Smooth muscle cell (in vitro differentiated cells): Measurements from ENCODE around the gene VDAC2. TPM values are rescaled to one million over a fixed set of nuclear protein-coding genes. Genes with fewer than 3 reads are reported as not detected.

Source experiments
- DNase-seq: peaks from one replicate; lab custom pipeline; 2025; ENCODE audit not compliant: unreplicated experiment; lab: John Stamatoyannopoulos, UW
- H2AFZ ChIP-seq: fragments of 200-600 bp; sonication (generic); 2 replicates; pipeline ENCODE4 v1.6.0; 2016; ENCODE audit warnings: antibody characterized with exemption, low read depth, mild to moderate bottlenecking
- H3F3A ChIP-seq: fragments of 200-600 bp; sonication (generic); 2 replicates; pipeline ENCODE4 v1.6.0; 2017; ENCODE audit warnings: antibody characterized with exemption, low read depth
- H3K27ac ChIP-seq: fragments of 200-600 bp; sonication (generic); 2 replicates; pipeline ENCODE4 v1.5.1; 2016; ENCODE audit warnings: low read depth, mild to moderate bottlenecking
- H3K27me3 ChIP-seq: fragments of 200-600 bp; sonication (generic); 2 replicates; pipeline ENCODE4 v1.6.1; 2016; ENCODE audit warnings: low read depth, mild to moderate bottlenecking
- H3K36me3 ChIP-seq: fragments of 200-600 bp; sonication (generic); 2 replicates; pipeline ENCODE4 v1.5.1; 2016; ENCODE audit warnings: low read depth
- H3K4me1 ChIP-seq: fragments of 200-600 bp; sonication (generic); 2 replicates; pipeline ENCODE4 v1.5.1; 2016; ENCODE audit warnings: low read depth
- H3K4me2 ChIP-seq: fragments of 200-600 bp; sonication (generic); 2 replicates; pipeline ENCODE4 v1.6.0; 2016; ENCODE audit warnings: mild to moderate bottlenecking
- H3K4me3 ChIP-seq: fragments of 200-600 bp; sonication (generic); 2 replicates; pipeline ENCODE4 v1.5.1; 2016; ENCODE audit warnings: mild to moderate bottlenecking
- H3K79me2 ChIP-seq: fragments of 200-600 bp; sonication (generic); 2 replicates; pipeline ENCODE4 v1.6.0; 2016; ENCODE audit warnings: low read depth, mild to moderate bottlenecking
- H3K9ac ChIP-seq: fragments of 200-600 bp; sonication (generic); 2 replicates; pipeline ENCODE4 v1.6.0; 2016; ENCODE audit warnings: low read depth
- H3K9me3 ChIP-seq: fragments of 200-600 bp; sonication (generic); replicated peaks from 2 replicates; pipeline ENCODE4 v1.5.1; 2016; ENCODE audit warnings: low read depth
- H4K20me1 ChIP-seq: fragments of 200-600 bp; sonication (generic); 2 replicates; pipeline ENCODE4 v1.6.0; 2016; ENCODE audit warnings: low read depth
- WGBS: methylation state at CpG from one replicate; pipeline ENCODE4 v1.1.7; 2016; ENCODE audit warnings: low lambda C conversion rate; 5-methylcytosine and 5-hydroxymethylcytosine counted together
- polyA plus RNA-seq: library from polyadenylated mRNA; unstranded; fragments of >200 nt; fragmentation: Nextera tagmentation; extraction: Ambion mirVana; gene quantifications from 2 replicates; pipeline ENCODE4 v1.2.1, GENCODE V29; 2016
- total RNA-seq: library from RNA; depleted of rRNA; stranded (reverse); fragments of >200 nt; gene quantifications from 2 replicates; pipeline ENCODE4 v1.2.3, GENCODE V29; 2014
- TF ChIP-seq, protein P1 (sequence below): fragments of 200-600 bp; sonication (generic); IDR thresholded peaks from 2 replicates; pipeline ENCODE4 v1.5.1; 2017; ENCODE audit warnings: borderline replicate concordance, mild to moderate bottlenecking, antibody characterized with exemption; ENCODE audit not compliant: insufficient read depth, poor library complexity, severe bottlenecking

VDAC2 gene, protein sequence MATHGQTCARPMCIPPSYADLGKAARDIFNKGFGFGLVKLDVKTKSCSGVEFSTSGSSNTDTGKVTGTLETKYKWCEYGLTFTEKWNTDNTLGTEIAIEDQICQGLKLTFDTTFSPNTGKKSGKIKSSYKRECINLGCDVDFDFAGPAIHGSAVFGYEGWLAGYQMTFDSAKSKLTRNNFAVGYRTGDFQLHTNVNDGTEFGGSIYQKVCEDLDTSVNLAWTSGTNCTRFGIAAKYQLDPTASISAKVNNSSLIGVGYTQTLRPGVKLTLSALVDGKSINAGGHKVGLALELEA
- 183 and 189 TPM in 2 replicates for total RNA-seq
- polyA plus RNA-seq, result 207 and 237 TPM in 2 replicates

DNA sequence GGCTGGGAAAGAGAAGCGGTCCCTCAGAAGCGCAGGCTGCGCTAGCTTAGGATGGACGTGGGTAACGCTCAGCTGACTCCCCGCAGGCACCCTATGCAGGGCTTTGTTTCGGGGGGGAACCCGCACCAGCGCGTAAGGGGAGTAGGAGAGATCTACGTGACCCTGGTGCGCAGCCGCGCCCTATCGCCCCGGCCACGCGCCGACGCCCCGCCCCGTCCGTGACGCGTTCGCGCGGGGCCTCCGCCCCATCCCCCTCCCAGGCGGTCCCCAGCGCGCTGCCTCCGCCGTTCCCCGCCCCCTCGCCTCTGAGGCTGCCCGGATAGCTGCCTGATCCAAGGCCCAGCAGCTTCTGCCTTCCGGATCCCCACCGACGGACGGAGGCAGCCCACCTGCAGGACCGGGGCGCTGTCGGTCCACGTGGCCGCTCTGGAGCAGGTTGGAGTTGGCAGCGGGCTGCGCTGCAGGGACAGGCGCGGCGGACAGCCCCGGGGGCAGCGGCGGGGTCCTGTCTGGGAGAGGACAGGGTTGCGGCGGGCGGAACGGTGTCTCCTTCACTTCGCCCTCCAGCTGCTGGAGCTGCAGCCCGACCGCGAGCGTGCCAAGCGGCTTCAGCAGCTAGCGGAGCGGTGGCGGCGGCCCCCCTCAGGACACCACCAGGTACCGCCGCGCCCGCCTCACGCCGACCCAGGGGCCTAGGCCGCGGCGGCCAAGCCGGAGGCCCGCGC lies at the start of gene VDAC2:
Gene VDAC2 (plus strand): TSS at position 515 of the 725 bp plus-strand sequence. CDS start 363 bp downstream, outside the sequence.
- Histone ChIP-seq H3K4me3 (peak within 1 kb of the TSS; percentile 92), H3K4me1 (peaks cover 17% of the 10 kb centered on the region), H3K27me3 (no peaks in the 10 kb centered on the region), H2AFZ (peak within 1 kb of the TSS; percentile 85), H4K20me1 (peaks cover 41% of the 10 kb centered on the region), H3K9ac (peak within 1 kb of the TSS; percentile 98), H3K27ac (peak within 1 kb of the TSS; percentile 100), H3K9me3 (no peaks in the 10 kb centered on the region), H3K79me2 (peaks cover 47% of the 10 kb centered on the region), H3F3A (peaks cover 14% of the 10 kb centered on the region), H3K4me2 (peak within 1 kb of the TSS; percentile 88), H3K36me3 (peaks cover 13% of the 10 kb centered on the region)
- DNase-seq, result peak; percentile 95
- 0% methylated on average over 29 of the region's 80 CpGs for WGBS
- TF ChIP-seq, protein P1, sequence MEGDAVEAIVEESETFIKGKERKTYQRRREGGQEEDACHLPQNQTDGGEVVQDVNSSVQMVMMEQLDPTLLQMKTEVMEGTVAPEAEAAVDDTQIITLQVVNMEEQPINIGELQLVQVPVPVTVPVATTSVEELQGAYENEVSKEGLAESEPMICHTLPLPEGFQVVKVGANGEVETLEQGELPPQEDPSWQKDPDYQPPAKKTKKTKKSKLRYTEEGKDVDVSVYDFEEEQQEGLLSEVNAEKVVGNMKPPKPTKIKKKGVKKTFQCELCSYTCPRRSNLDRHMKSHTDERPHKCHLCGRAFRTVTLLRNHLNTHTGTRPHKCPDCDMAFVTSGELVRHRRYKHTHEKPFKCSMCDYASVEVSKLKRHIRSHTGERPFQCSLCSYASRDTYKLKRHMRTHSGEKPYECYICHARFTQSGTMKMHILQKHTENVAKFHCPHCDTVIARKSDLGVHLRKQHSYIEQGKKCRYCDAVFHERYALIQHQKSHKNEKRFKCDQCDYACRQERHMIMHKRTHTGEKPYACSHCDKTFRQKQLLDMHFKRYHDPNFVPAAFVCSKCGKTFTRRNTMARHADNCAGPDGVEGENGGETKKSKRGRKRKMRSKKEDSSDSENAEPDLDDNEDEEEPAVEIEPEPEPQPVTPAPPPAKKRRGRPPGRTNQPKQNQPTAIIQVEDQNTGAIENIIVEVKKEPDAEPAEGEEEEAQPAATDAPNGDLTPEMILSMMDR, result no peak

DNA sequence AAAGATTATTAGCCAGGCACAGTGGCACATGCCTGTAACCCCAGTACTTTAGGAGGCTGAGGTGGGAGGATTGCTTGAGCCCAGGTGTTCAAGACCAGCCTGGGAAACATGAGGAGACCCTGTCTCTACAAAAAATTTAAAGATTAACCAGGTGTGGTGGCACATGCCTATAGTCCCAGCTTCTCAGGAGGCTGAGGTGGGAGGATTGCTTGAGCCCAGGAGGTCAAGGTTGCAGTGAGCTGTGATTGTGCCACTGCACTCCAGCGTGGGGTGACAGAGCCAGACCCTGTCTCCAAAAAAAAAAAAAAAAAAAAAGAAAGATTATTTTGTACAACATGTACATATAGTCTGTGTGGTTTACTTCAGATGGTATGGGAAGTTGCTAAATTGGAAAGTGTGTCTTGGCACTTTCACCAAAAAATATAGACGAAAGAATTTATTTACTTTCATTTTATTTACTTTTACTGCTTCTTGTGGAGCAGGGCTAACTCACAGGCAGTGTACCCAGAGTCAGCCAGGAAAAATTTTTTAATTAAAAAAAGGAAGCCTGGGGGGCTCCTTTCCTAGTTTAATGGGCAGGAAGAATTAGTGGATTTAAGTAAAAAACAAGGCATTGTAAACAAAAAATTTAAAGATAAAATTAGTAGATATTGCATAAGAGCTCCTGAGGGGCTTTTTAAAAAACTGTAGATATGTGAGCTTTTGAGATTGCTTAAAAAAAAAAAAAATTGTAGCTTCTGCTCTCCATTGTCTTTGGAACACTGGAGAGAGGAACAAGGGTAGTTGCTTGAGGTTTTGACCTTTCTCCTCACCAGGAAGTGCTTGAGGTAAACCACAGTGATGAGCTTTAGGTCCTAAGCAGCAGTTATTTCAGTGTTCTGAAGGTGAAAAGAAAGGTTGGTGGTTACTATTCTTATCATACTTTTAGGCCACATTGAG lies 44.6 kb upstream of the VDAC2 start:
- Histone ChIP-seq H3K9ac (no peak overlapping the region), H2AFZ (no peak overlapping the region), H3F3A (no peaks in the 10 kb centered on the region), H3K27ac (no peak overlapping the region), H4K20me1 (peaks cover 76% of the 10 kb centered on the region), H3K79me2 (peaks cover 22% of the 10 kb centered on the region), H3K27me3 (no peaks in the 10 kb centered on the region), H3K4me1 (no peaks in the 10 kb centered on the region), H3K36me3 (no peaks in the 10 kb centered on the region), H3K4me2 (no peak overlapping the region), H3K9me3 (no peaks in the 10 kb centered on the region), H3K4me3 (no peak overlapping the region)
- TF ChIP-seq, protein P1, result no peak
- WGBS, result 99% methylated on average over 2 of the region's 2 CpGs
- no peak for DNase-seq

DNA sequence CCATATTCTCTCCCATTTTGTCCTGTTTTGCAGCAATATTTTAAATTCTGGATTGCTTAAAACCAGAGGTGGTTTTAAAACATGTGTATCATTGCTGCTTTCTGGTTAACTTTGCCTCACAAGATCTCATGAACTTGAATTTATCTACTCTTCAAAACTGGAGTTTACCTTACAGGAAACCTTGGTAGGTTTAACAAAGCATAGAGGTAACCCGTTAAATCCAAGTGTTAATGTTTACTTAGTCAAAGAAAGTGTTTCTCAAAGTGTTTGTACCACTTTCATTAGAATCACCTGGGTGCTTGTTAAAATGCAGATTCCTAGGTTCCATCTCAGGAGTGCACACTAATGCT lies 44.0 kb upstream of the VDAC2 start:
- Histone ChIP-seq H3F3A (no peaks in the 10 kb centered on the region), H3K27me3 (no peaks in the 10 kb centered on the region), H3K9ac (no peak overlapping the region), H3K4me1 (no peaks in the 10 kb centered on the region), H3K79me2 (peaks cover 16% of the 10 kb centered on the region), H3K4me2 (no peak overlapping the region), H3K27ac (no peak overlapping the region), H3K36me3 (peaks cover 2% of the 10 kb centered on the region), H4K20me1 (peaks cover 73% of the 10 kb centered on the region), H2AFZ (no peak overlapping the region), H3K9me3 (no peaks in the 10 kb centered on the region), H3K4me3 (no peak overlapping the region)
- DNase-seq, result no peak
- TF ChIP-seq, protein P1, result no peak
- 90% methylated on average over 1 of the region's 1 CpG for WGBS
